SK-N-SH (cell line): ENCODE measurements around the gene BSG. TPM values are rescaled to one million over a fixed set of nuclear protein-coding genes. Genes with fewer than 3 reads are reported as not detected.

ENCODE experiments used
- CTCF ChIA-PET: fragments of 300-600, 350-600 bp; formaldehyde crosslinking; extraction: SDS; loops from one replicate; lab custom pipeline; 2021; lab: Yijun Ruan, JAX
- POLR2A ChIA-PET: fragments of 350-600 bp; sonication (Branson Sonifier 250); formaldehyde crosslinking; extraction: SDS; loops from one replicate; lab custom pipeline; 2020; ENCODE audit warnings: antibody characterized with exemption, inconsistent platforms; lab: Yijun Ruan, JAX
- DNase-seq: peaks from one replicate; pipeline ENCODE4 v3.0.0; 2012
- H2AFZ ChIP-seq: fragments of 200-600 bp; sonication (generic); 2 replicates; pipeline ENCODE4 v1.8.1; 2016; ENCODE audit warnings: antibody characterized with exemption, mild to moderate bottlenecking, low read depth
- H3F3A ChIP-seq: fragments of 200-600 bp; sonication (generic); replicated peaks from 2 replicates; pipeline ENCODE3; 2016; ENCODE audit warnings: antibody characterized with exemption, mild to moderate bottlenecking; ENCODE audit not compliant: insufficient read depth
- H3K27ac ChIP-seq, 2 experiments: fragments of 200-500 bp in 1 of 2; fragments of 200-600 bp in 1 of 2; sonication (Bioruptor generic) in 1 of 2; sonication (generic), shearing (Covaris generic) in 1 of 2; 2 replicates each; pipeline versions ENCODE4 v1.5.1 to v1.6.1; 2014 to 2016; ENCODE audit warnings: low read depth in 2 of 2, inconsistent platforms in 1 of 2, low read length in 1 of 2, mild to moderate bottlenecking in 1 of 2, mixed read lengths in 1 of 2
- H3K27me3 ChIP-seq: fragments of 200-600 bp; sonication (generic), shearing (Covaris generic); 2 replicates; pipeline ENCODE4 v1.6.1; 2016; ENCODE audit warnings: mixed run types; ENCODE audit not compliant: insufficient read depth
- H3K36me3 ChIP-seq, 2 experiments: fragments of 200-500 bp in 1 of 2; fragments of 200-600 bp in 1 of 2; sonication (Bioruptor generic) in 1 of 2; sonication (generic) in 1 of 2; replicated peaks in 1 of 2; 2 replicates each; pipeline versions ENCODE3 to v1.5.1; 2014 to 2016; ENCODE audit warnings: low read length in 1 of 2, mild to moderate bottlenecking in 1 of 2; ENCODE audit not compliant: insufficient read depth in 2 of 2, control insufficient read depth in 1 of 2
- H3K4me1 ChIP-seq, 2 experiments: fragments of 200-500 bp in 1 of 2; fragments of 200-600 bp in 1 of 2; sonication (Bioruptor generic) in 1 of 2; sonication (generic), shearing (Covaris generic) in 1 of 2; 2 replicates each; pipeline versions ENCODE4 v1.5.1 to v1.6.1; 2014 to 2016; ENCODE audit warnings: low read depth in 1 of 2, low read length in 1 of 2, mixed run types in 1 of 2; ENCODE audit not compliant: insufficient read depth in 2 of 2, control insufficient read depth in 1 of 2
- H3K4me2 ChIP-seq: fragments of 200-600 bp; sonication (generic), shearing (Covaris generic); 2 replicates; pipeline ENCODE4 v1.6.1; 2017; ENCODE audit warnings: mixed run types
- H3K4me3 ChIP-seq, 2 experiments: fragments of 200-500 bp in 1 of 2; fragments of 200-600 bp in 1 of 2; sonication (Bioruptor generic) in 1 of 2; sonication (generic), shearing (Covaris generic) in 1 of 2; 2 replicates each; pipeline versions ENCODE4 v1.5.1 to v1.8.1; 2014 to 2016; ENCODE audit warnings: low read depth in 2 of 2, inconsistent platforms in 1 of 2, low read length in 1 of 2, mild to moderate bottlenecking in 1 of 2, mixed read lengths in 1 of 2, moderate library complexity in 1 of 2
- H3K79me2 ChIP-seq: fragments of 200-600 bp; sonication (generic); 2 replicates; pipeline ENCODE4 v1.8.1; 2017; ENCODE audit warnings: mild to moderate bottlenecking; ENCODE audit not compliant: insufficient read depth
- H3K9ac ChIP-seq: fragments of 200-600 bp; sonication (generic); 2 replicates; pipeline ENCODE4 v1.6.1; 2017; ENCODE audit warnings: mixed run types
- H3K9me2 ChIP-seq: fragments of 200-600 bp; sonication (generic); 2 replicates; pipeline ENCODE4 v1.6.1; 2017; ENCODE audit warnings: mixed run types
- H3K9me3 ChIP-seq: fragments of 200-600 bp; sonication (generic); 2 replicates; pipeline ENCODE4 v1.6.1; 2017; ENCODE audit warnings: mixed run types, mild to moderate bottlenecking, moderate library complexity
- H4K20me1 ChIP-seq: fragments of 200-600 bp; sonication (generic); 2 replicates; pipeline ENCODE4 v1.6.1; 2017; ENCODE audit warnings: mild to moderate bottlenecking, mixed run types; ENCODE audit not compliant: insufficient read depth
- EP300 ChIP-seq, 2 experiments: IDR thresholded peaks; 2 replicates each; pipeline versions ENCODE4 v1.4.0 to v1.6.1; 2012; ENCODE audit warnings: borderline replicate concordance in 1 of 2, low read depth in 1 of 2, low read length in 1 of 2
- FOSL2 ChIP-seq: IDR thresholded peaks from 2 replicates; pipeline ENCODE4 v1.4.0; 2012; ENCODE audit warnings: low read depth, mild to moderate bottlenecking, moderate library complexity, borderline replicate concordance
- FOXM1 ChIP-seq: IDR thresholded peaks from 2 replicates; pipeline ENCODE4 v1.4.0; 2012; ENCODE audit warnings: low read depth, mild to moderate bottlenecking
- GABPA ChIP-seq: IDR thresholded peaks from 2 replicates; pipeline ENCODE4 v1.4.0; 2012; ENCODE audit warnings: low read depth, mild to moderate bottlenecking
- GATA2 ChIP-seq: sonication (generic); formaldehyde crosslinking; IDR thresholded peaks from 2 replicates; pipeline ENCODE4 v1.5.0; 2020; ENCODE audit warnings: mild to moderate bottlenecking, missing genetic modification reagents
- MEF2A ChIP-seq: IDR thresholded peaks from 2 replicates; pipeline ENCODE4 v1.4.0; 2012; ENCODE audit warnings: low read depth, borderline replicate concordance
- MXI1 ChIP-seq: IDR thresholded peaks from 2 replicates; pipeline ENCODE4 v1.6.1; 2012; ENCODE audit warnings: mild to moderate bottlenecking, low read depth, low read length, improper control_type of control experiment
- NFIC ChIP-seq: IDR thresholded peaks from 2 replicates; pipeline ENCODE4 v1.4.0; 2012; ENCODE audit warnings: borderline replicate concordance
- POLR2AphosphoS5 ChIP-seq: IDR thresholded peaks from 2 replicates; pipeline ENCODE4 v1.6.1; 2012; ENCODE audit warnings: low read depth, low read length
- RFX5 ChIP-seq: IDR thresholded peaks from 2 replicates; pipeline ENCODE4 v1.6.1; 2012; ENCODE audit warnings: mild to moderate bottlenecking, improper control_type of control experiment, low read length
- TAF1 ChIP-seq: IDR thresholded peaks from 2 replicates; pipeline ENCODE4 v1.6.1; 2012; ENCODE audit warnings: low read depth, mild to moderate bottlenecking, low read length, moderate library complexity, borderline replicate concordance
- TCF12 ChIP-seq: IDR thresholded peaks from 2 replicates; pipeline ENCODE4 v1.4.0; 2012
- TEAD4 ChIP-seq: IDR thresholded peaks from 2 replicates; pipeline ENCODE4 v1.4.0; 2012; ENCODE audit warnings: mild to moderate bottlenecking, borderline replicate concordance; ENCODE audit not compliant: insufficient read depth
- ZBTB33 ChIP-seq: IDR thresholded peaks from 2 replicates; pipeline ENCODE4 v1.4.0; 2012; ENCODE audit warnings: low read depth, borderline replicate concordance
- WGBS: methylation state at CpG from one replicate; pipeline ENCODE4 v1.1.6; 2017; ENCODE audit warnings: low lambda C conversion rate; 5-methylcytosine and 5-hydroxymethylcytosine counted together
- polyA plus RNA-seq, 3 experiments: library from polyadenylated mRNA; depleted of rRNA; stranded (reverse); fragments of >200 nt; gene quantifications; 2 replicates each; pipeline ENCODE4 v1.2.3, GENCODE V29; 2012
- TF ChIP-seq, protein P1 (sequence below): IDR thresholded peaks from 2 replicates; pipeline ENCODE4 v1.4.0; 2012; ENCODE audit warnings: low read depth, borderline replicate concordance

The BSG gene
- polyA plus RNA-seq, 1 of the 3 experiments (the other 2 are of a cell fraction): 835 TPM

DNA sequence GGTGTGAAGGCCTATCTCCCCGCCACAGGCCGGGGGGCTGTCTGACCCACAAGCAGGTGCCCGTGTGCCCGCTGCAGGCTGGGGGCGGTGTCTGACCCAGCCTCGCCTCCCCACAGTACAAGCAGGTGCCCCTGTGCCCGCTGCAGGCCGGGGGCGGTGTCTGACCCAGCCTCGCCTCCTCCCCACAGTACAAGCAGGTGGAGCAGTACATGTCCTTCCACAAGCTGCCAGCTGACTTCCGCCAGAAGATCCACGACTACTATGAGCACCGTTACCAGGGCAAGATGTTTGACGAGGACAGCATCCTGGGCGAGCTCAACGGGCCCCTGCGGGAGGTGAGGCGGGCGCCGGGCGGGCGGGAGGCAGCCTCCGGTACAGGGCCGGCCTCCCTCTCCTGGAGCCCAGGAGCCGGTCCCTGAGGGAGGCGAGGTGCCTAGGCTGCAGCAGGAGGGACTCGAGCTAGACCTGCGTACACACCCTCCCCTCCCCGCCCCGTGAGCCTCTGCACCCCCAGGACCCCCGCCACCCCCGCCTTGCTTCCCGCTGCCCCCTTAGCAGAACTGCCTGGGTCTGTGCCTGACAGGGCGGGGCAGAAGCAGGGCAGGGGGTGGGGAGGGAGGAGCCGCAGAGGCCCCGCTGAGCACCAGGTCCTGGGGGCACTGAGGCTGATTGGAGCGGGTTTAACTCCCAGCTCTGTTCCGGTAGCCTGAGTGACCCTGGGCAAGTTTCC is 37.8 kb downstream of the BSG start:
- ChIA-PET POLR2A (interaction anchor here (0.8 kb wide), 1 partner anchor 12 kb away, joined by 3 read pairs; no protein-coding TSS in a partner anchor), CTCF (no interaction called here)
- H3K9ac ChIP-seq: no peak overlapping the region; the same call in 1 of the 2 replicates
- WGBS: 92% methylated on average over 5 of the region's 38 CpGs
- H3F3A ChIP-seq: peaks cover 26% of the 10 kb centered on the region
- no peaks in the 10 kb centered on the region for H3K9me3 ChIP-seq
- H3K79me2 ChIP-seq: no peaks in the 10 kb centered on the region
- no peak for DNase-seq
- no peak overlapping the region for H3K4me3 ChIP-seq
- no peaks in the 10 kb centered on the region for H3K9me2 ChIP-seq
- peak overlapping the region; percentile 40 for H3K4me2 ChIP-seq
- H3K36me3 ChIP-seq: peaks cover 0 to 10% of the 10 kb centered on the region in 2 experiments
- H2AFZ ChIP-seq: no peak overlapping the region
- no peaks in the 10 kb centered on the region for H4K20me1 ChIP-seq
- H3K4me1 ChIP-seq: peaks cover 5 to 33% of the 10 kb centered on the region in 2 experiments; a peak in 3 of 4 replicates
- TF ChIP-seq EP300 (IDR thresholded peaks at IDR 0.05; ENCODE audit: borderline replicate concordance in 1 of 2, low read depth in 1 of 2, low read length in 1 of 2) (no peak), GABPA (no peak)
- no peaks in the 10 kb centered on the region for H3K27me3 ChIP-seq
- peak overlapping the region; percentile 78 to 81 for H3K27ac ChIP-seq

DNA sequence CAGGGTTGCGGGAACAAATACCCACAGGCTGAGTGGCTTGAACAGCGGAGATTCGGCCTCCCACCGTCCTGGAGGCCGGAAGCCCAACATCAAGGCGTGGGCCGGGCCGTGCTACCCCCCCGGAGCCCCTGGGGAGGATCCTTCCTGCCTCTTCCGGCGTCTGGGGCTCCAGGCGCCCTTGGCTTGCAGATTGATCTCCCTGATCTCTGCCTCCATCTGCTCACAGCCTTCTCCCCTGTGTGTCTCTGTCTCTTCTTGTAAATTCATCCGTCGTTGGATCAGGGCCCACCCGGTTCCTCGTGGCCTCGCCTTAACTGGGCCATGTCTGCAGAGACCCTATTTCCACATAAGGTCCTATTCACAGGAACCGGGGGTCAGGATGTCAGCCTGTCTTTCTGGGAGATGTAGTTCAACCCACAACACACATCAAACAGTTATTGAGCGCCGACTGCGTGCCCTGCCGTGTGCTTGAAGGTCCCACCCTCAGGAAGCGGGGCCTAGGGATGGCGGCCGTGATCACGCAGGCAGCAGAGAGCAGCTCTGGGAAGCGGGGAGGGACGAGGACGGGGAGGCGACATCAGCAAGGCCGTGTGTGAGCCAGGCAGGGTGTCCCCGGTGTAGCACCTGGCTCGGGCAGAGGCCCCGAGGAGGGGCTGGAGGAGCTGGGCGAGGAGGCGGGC is 38.5 kb downstream of the BSG start:
- H3K36me3 ChIP-seq: peaks cover 0 to 10% of the 10 kb centered on the region in 2 experiments
- peak overlapping the region; percentile 78 to 81 for H3K27ac ChIP-seq
- no peaks in the 10 kb centered on the region for H3K27me3 ChIP-seq
- H3K9me3 ChIP-seq: no peaks in the 10 kb centered on the region
- TF ChIP-seq TEAD4 (no peak), FOXM1 (no peak), TAF1 (no peak), POLR2AphosphoS5 (0 out of 2 replicates have a peak, but pooled peaks have one; percentile 33), MXI1 (no peak), FOSL2 (no peak), TCF12 (no peak), GATA2 (peak; percentile 73), NFIC (peak; percentile 15; the same call in 1 of the 2 replicates), RFX5 (no peak), EP300 (IDR thresholded peaks at IDR 0.05; ENCODE audit: borderline replicate concordance in 1 of 2, low read depth in 1 of 2, low read length in 1 of 2) (no peak), ZBTB33 (no peak), GABPA (peak; percentile 56; the same call in 1 of the 2 replicates), MEF2A (no peak)
- TF ChIP-seq, protein P1, sequence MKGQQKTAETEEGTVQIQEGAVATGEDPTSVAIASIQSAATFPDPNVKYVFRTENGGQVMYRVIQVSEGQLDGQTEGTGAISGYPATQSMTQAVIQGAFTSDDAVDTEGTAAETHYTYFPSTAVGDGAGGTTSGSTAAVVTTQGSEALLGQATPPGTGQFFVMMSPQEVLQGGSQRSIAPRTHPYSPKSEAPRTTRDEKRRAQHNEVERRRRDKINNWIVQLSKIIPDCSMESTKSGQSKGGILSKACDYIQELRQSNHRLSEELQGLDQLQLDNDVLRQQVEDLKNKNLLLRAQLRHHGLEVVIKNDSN: no peak
- no peaks in the 10 kb centered on the region for H3K79me2 ChIP-seq
- H3K9ac ChIP-seq: peak overlapping the region; percentile 51
- H3K4me1 ChIP-seq: peaks cover 5 to 33% of the 10 kb centered on the region in 2 experiments; a peak in 3 of 4 replicates
- peak overlapping the region; percentile 40 for H3K4me2 ChIP-seq
- ChIA-PET CTCF (interaction anchor here (2.4 kb wide), 1 partner anchor 26 kb away, joined by 8 read pairs; no protein-coding TSS in a partner anchor), POLR2A (interaction anchor here (0.8 kb wide), 1 partner anchor 12 kb away, joined by 3 read pairs; no protein-coding TSS in a partner anchor)
- peaks cover 26% of the 10 kb centered on the region for H3F3A ChIP-seq
- 46% methylated on average over 14 of the region's 36 CpGs for WGBS
- H3K4me3 ChIP-seq: no peak overlapping the region
- H3K9me2 ChIP-seq: no peaks in the 10 kb centered on the region
- peak; percentile 87 for DNase-seq
- no peaks in the 10 kb centered on the region for H4K20me1 ChIP-seq
- H2AFZ ChIP-seq: 0 out of 2 replicates have a peak overlapping the region, but pooled peaks have one; percentile 22
